IPS DF 19.7 (cell line): Measurements from ENCODE around the gene ATG101.

Experiments
- DNase-seq: peaks from one replicate; pipeline ENCODE4 v3.0.0-alpha.2; 2013; ENCODE audit warnings: low read depth, low spot score

ATG101 gene

GRCh38 chr12:52042706-52043385 lies 26.9 kb upstream of the ATG101 start:
- no peak for DNase-seq

GRCh38 chr12:52043386-52044212 lies 26.2 kb upstream of the ATG101 start:
- no peak for DNase-seq

GRCh38 chr12:52044292-52044983 lies 25.3 kb upstream of the ATG101 start:
- no peak for DNase-seq

GRCh38 chr12:52045794-52046199 lies 24.0 kb upstream of the ATG101 start:
- no peak for DNase-seq

GRCh38 chr12:52046859-52047258 lies 22.9 kb upstream of the ATG101 start:
- no peak for DNase-seq

- no peak for DNase-seq
Observed at GRCh38 chr12:52049286-52049685, 20.5 kb upstream of the ATG101 start.

- DNase-seq, result no peak
Observed at GRCh38 chr12:52049688-52050087, 20.1 kb upstream of the ATG101 start.

- DNase-seq, result no peak
Observed at GRCh38 chr12:52050116-52050757, 19.5 kb upstream of the ATG101 start.

GRCh38 chr12:52050758-52051541 lies 18.8 kb upstream of the ATG101 start, which contains the start of gene NR4A1:
NR4A1 (plus strand) TSS chr12:52051442; CDS start chr12:52054329, 2,887 bp downstream.
- no peak for DNase-seq

- DNase-seq, result no peak
Observed at GRCh38 chr12:52052468-52053186, 17.2 kb upstream of the ATG101 start.

- no peak for DNase-seq
Observed at GRCh38 chr12:52053536-52054209, 16.1 kb upstream of the ATG101 start.

- DNase-seq, result no peak
Observed at GRCh38 chr12:52054231-52054832, 15.4 kb upstream of the ATG101 start.

GRCh38 chr12:52054833-52055730 lies 14.7 kb upstream of the ATG101 start:
- no peak for DNase-seq

GRCh38 chr12:52055731-52056711 lies 13.8 kb upstream of the ATG101 start:
- no peak for DNase-seq

- DNase-seq, result no peak
Observed at GRCh38 chr12:52056801-52057637, 12.8 kb upstream of the ATG101 start.
